Gastrocnemius medialis (tissue), 4 donors: ENCODE results near the gene SLC5A3. TPM values are rescaled to one million over a fixed set of nuclear protein-coding genes. Genes with fewer than 3 reads are reported as not detected.
A peak's percentile ranks its signal among the peaks of the same experiment; 100 is the strongest.

Source experiments
- ATAC-seq, 2 donors: fragments of 150-250 bp; one replicate each; pipeline ENCODE4 v1.9.1; 2016
- DNase-seq, 2 donors: peaks; one replicate each; pipeline ENCODE4 v3.0.0-alpha.2; 2019
- H3K27ac ChIP-seq, 4 donors: fragments of 200-600 bp; sonication (generic); 1 replicate in 1 of 4; 2 replicates in 3 of 4; pipeline ENCODE4 v1.5.1; 2016 to 2018; ENCODE audit warnings: mild to moderate bottlenecking in 2 of 4, moderate library complexity in 1 of 4
- H3K27me3 ChIP-seq, 3 donors: fragments of 200-600 bp; sonication (generic) in 2 of 3; 1 replicate in 1 of 3; 2 replicates in 2 of 3; pipeline versions ENCODE4 v1.5.1 to v1.6.0; 2016 to 2019; ENCODE audit warnings: mild to moderate bottlenecking in 1 of 3, moderate library complexity in 1 of 3
- H3K36me3 ChIP-seq, 2 donors: fragments of 200-600 bp; sonication (generic) in 1 of 2; one replicate each; pipeline ENCODE4 v1.5.1; 2017 to 2018
- H3K4me1 ChIP-seq, 2 donors: fragments of 200-600 bp; sonication (generic) in 1 of 2; one replicate each; pipeline ENCODE4 v1.5.1; 2016 to 2017; ENCODE audit warnings: mild to moderate bottlenecking in 2 of 2
- H3K4me3 ChIP-seq, 4 donors: fragments of 200-600 bp; sonication (generic) in 3 of 4; 1 replicate in 1 of 4; 2 replicates in 3 of 4; pipeline ENCODE4 v1.5.1; 2016 to 2019; ENCODE audit warnings: mild to moderate bottlenecking in 2 of 4
- H3K9me3 ChIP-seq, 3 donors: fragments of 200-600 bp; sonication (generic) in 2 of 3; 1 replicate in 1 of 3; 2 replicates in 2 of 3; pipeline ENCODE4 v1.5.1; 2016 to 2019
- POLR2A ChIP-seq, 2 donors: fragments of 450-650 bp; IDR thresholded peaks; one replicate each; pipeline ENCODE4 v1.6.1; 2017; ENCODE audit warnings: antibody characterized with exemption in 2 of 2, mild to moderate bottlenecking in 2 of 2, moderate library complexity in 2 of 2
- in situ Hi-C, 4 donors: fragments of 200-750 bp; cut with MboI; loops; one replicate each; pipeline versions ENCODE4 v1.15.0 to v1.8.0; 2017; ENCODE audit warnings: low sequenced_read_pairs in 4 of 4
- intact Hi-C: fragments of 100-400 bp; cut with DNase I; formaldehyde crosslinking; loops from one replicate; pipeline ENCODE4 v1.15.1; 2023; ENCODE audit warnings: low total_unique reads
- total RNA-seq, 4 donors: library from RNA; depleted of rRNA; stranded (reverse); fragments of >200 nt; gene quantifications; one replicate each; pipeline versions ENCODE4 v1.1.0 to v1.2.3, GENCODE V29; 2016
- TF ChIP-seq, protein P1 (sequence below), 5 experiments: fragments of 450-650 bp in 3 of 5; fragments of 200-600 bp in 2 of 5; sonication (generic) in 2 of 5; IDR thresholded peaks in 4 of 5; conservative IDR thresholded peaks in 1 of 5; 1 replicate in 4 of 5; 2 replicates in 1 of 5; pipeline ENCODE4 v1.5.1; 2016 to 2019; ENCODE audit warnings: antibody characterized with exemption in 5 of 5, mild to moderate bottlenecking in 3 of 5, moderate library complexity in 3 of 5

SLC5A3 gene
- total RNA-seq, 4 donors from 2014 or later = 2.0 to 22.2 (median 6.2) TPM

DNA sequence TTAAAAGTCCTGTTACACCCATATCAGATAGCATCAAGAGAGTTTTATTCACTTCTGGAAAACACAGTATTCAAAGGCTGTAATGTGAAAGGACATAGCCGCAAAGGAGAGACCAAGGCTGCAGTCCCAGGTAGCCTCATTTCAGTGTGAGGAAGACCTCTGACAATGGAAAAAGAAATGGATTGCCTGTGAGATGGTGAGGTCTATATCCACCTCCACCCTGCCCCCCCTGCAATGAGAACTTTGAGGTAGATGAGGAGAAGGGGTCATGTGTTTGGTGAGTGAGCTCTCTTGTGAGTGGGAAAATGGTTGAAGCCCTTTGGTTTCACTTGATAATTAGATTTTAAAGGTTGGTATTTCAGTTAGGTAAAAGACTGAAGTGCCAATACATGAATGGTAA, 3.5 kb downstream of the SLC5A3 start:
- H3K36me3 ChIP-seq = no peaks in the 10 kb centered on the region
- H3K4me3 ChIP-seq = peak overlapping the region in 1 of 4 donors; percentile 71
- no peak for ATAC-seq
- no peaks in the 10 kb centered on the region for H3K9me3 ChIP-seq
- DNase-seq = no peak
- intact Hi-C loops = loop anchor here (10.0 kb wide), 1 partner anchor 132 kb away; no protein-coding TSS in a partner anchor
- peaks cover 69% of the 10 kb centered on the region in 2 donors for H3K4me1 ChIP-seq
- peak overlapping the region in 1 of 4 donors; percentile 93 for H3K27ac ChIP-seq
- TF ChIP-seq POLR2A (IDR thresholded peaks at IDR 0.05) = no peak
- TF ChIP-seq, protein P1, sequence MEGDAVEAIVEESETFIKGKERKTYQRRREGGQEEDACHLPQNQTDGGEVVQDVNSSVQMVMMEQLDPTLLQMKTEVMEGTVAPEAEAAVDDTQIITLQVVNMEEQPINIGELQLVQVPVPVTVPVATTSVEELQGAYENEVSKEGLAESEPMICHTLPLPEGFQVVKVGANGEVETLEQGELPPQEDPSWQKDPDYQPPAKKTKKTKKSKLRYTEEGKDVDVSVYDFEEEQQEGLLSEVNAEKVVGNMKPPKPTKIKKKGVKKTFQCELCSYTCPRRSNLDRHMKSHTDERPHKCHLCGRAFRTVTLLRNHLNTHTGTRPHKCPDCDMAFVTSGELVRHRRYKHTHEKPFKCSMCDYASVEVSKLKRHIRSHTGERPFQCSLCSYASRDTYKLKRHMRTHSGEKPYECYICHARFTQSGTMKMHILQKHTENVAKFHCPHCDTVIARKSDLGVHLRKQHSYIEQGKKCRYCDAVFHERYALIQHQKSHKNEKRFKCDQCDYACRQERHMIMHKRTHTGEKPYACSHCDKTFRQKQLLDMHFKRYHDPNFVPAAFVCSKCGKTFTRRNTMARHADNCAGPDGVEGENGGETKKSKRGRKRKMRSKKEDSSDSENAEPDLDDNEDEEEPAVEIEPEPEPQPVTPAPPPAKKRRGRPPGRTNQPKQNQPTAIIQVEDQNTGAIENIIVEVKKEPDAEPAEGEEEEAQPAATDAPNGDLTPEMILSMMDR (IDR thresholded peaks at IDR 0.05 in 4 of 5, conservative IDR thresholded peaks at IDR 0.05 in 1 of 5) = no peak
- in situ Hi-C loops = loop anchor here in 2 of 4 donors (10.0 kb wide), 1 partner anchor 152 kb away; no protein-coding TSS in a partner anchor
- H3K27me3 ChIP-seq = no peaks in the 10 kb centered on the region

DNA sequence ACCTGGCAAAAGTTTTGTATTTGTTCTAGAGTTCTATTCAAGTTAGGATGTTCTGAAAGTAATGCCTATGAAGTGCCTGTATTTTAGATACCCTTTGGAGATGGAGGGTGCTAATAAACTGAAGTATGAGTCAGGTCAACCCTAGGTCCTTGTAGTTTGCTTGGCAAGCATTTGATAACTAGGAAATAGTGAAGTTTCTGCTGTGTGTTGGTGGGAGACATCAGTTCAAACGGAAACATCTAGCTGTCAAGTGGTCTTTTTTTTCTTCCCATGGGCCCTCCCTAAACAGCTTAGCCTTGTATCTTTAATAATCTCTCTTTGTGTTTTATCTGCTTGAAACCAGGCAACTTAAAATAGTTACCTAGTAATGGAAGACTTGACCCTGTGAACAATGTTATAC, 4.5 kb downstream of the SLC5A3 start:
- ATAC-seq (no peak), DNase-seq (no peak)
- Histone ChIP-seq H3K27me3 (no peaks in the 10 kb centered on the region), H3K9me3 (no peaks in the 10 kb centered on the region), H3K4me1 (peaks cover 76 to 78% of the 10 kb centered on the region in 2 donors), H3K36me3 (no peaks in the 10 kb centered on the region), H3K4me3 (no peak overlapping the region), H3K27ac (peak overlapping the region in 2 of 4 donors; percentile 30 to 35)
- TF ChIP-seq, protein P1 (IDR thresholded peaks at IDR 0.05 in 4 of 5, conservative IDR thresholded peaks at IDR 0.05 in 1 of 5) = no peak
- TF ChIP-seq POLR2A (IDR thresholded peaks at IDR 0.05) = no peak
- in situ Hi-C loops = loop anchor here in 2 of 4 donors (10.0 kb wide), 1 partner anchor 153 kb away; no protein-coding TSS in a partner anchor
- intact Hi-C loops = loop anchor here (10.0 kb wide), 1 partner anchor 133 kb away; no protein-coding TSS in a partner anchor

DNA sequence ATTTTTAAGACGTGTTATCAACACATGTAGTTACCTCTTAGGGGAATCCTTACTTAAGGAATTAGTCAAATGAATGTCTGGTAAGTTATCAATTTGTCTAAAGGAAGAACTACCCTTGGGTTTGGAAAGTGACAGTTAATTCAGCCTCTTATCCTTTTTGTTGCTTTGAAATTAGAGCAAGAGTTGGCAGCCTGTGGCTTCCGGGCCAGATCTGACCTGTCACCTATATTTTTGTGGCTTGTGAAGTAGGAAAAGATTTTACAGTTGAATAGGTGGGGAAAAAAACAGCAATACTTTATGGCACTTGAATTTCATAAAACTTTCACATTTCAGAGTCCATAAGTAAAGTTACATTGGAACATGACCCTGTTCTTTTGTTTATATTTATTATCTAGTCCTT, 5.5 kb downstream of the SLC5A3 start:
- no peak for ATAC-seq
- H3K36me3 ChIP-seq = no peaks in the 10 kb centered on the region
- intact Hi-C loops (loop anchor here (10.0 kb wide), 1 partner anchor 134 kb away; no protein-coding TSS in a partner anchor), in situ Hi-C loops (loop anchor here in 2 of 4 donors (10.0 kb wide), 1 partner anchor 154 kb away; no protein-coding TSS in a partner anchor)
- no peaks in the 10 kb centered on the region for H3K27me3 ChIP-seq
- peak overlapping the region in 2 of 4 donors; percentile 19 to 55 for H3K27ac ChIP-seq
- no peak for TF ChIP-seq POLR2A (IDR thresholded peaks at IDR 0.05)
- TF ChIP-seq, protein P1 (IDR thresholded peaks at IDR 0.05 in 4 of 5, conservative IDR thresholded peaks at IDR 0.05 in 1 of 5) = no peak
- peaks cover 85 to 86% of the 10 kb centered on the region in 2 donors for H3K4me1 ChIP-seq
- no peak overlapping the region for H3K4me3 ChIP-seq
- H3K9me3 ChIP-seq = no peaks in the 10 kb centered on the region
- no peak for DNase-seq

DNA sequence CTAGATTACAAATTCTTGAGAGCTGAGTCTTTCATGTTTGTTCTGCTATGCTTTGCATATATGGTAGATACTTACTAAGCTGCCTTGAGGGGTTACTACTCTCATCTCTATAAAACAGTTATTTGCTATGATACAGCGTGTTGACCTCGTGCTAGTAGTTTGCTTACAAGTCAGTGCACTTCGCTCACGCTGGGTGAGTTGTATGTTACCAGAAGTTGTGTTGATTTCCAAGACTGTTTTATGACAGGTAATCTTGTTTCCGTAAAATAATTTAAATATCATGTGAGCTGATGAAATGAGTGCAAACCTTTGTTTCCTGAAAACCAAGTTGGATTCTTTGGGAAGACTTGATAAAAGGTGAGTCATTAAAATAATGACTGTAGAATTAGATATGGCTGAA, 7.3 kb downstream of the SLC5A3 start:
- Histone ChIP-seq H3K36me3 (no peaks in the 10 kb centered on the region), H3K4me1 (peaks cover 75 to 76% of the 10 kb centered on the region in 2 donors), H3K9me3 (no peaks in the 10 kb centered on the region), H3K4me3 (no peak overlapping the region), H3K27me3 (no peaks in the 10 kb centered on the region), H3K27ac (no peak overlapping the region)
- in situ Hi-C loops = no loop called here
- intact Hi-C loops = no loop called here
- DNase-seq (no peak), ATAC-seq (no peak)
- TF ChIP-seq POLR2A (IDR thresholded peaks at IDR 0.05) = no peak
- TF ChIP-seq, protein P1 (IDR thresholded peaks at IDR 0.05 in 4 of 5, conservative IDR thresholded peaks at IDR 0.05 in 1 of 5) = no peak
